Fibroblast of lung (primary cell): ENCODE data around the gene CACNG4. TPM values are rescaled to one million over a fixed set of nuclear protein-coding genes. Genes with fewer than 3 reads are reported as not detected.

Experiments used
- DNase-seq, 2 donors: peaks; one replicate each; pipeline versions ENCODE4 v3.0.0 to v3.0.0-alpha.2; 2010; ENCODE audit warnings: low read depth in 2 of 2
- H2AFZ ChIP-seq: 2 replicates; pipeline ENCODE4 v1.5.1; 2012; ENCODE audit warnings: low read length, control low read depth, inconsistent platforms
- H3K27ac ChIP-seq: 2 replicates; pipeline ENCODE4 v1.5.1; 2011; ENCODE audit warnings: low read length, control low read depth; ENCODE audit not compliant: insufficient read depth
- H3K27me3 ChIP-seq: 2 replicates; pipeline ENCODE4 v1.5.1; 2011; ENCODE audit warnings: mild to moderate bottlenecking, low read length; ENCODE audit not compliant: control insufficient read depth, insufficient read depth
- H3K36me3 ChIP-seq: 2 replicates; pipeline ENCODE4 v1.5.1; 2011; ENCODE audit warnings: low read length; ENCODE audit not compliant: control insufficient read depth, insufficient read depth
- H3K4me1 ChIP-seq: 2 replicates; pipeline ENCODE4 v1.5.1; 2011; ENCODE audit warnings: low read length; ENCODE audit not compliant: control insufficient read depth, insufficient read depth; ENCODE audit errors: extremely low read depth
- H3K4me2 ChIP-seq: 2 replicates; pipeline ENCODE4 v1.5.1; 2011; ENCODE audit warnings: low read length, control low read depth; ENCODE audit not compliant: insufficient read depth; ENCODE audit errors: extremely low read depth
- H3K4me3 ChIP-seq, 4 experiments: fragments of 200-600 bp in 1 of 4; sonication (generic) in 1 of 4; replicated peaks in 1 of 4; 2 replicates each; pipeline ENCODE4 v1.5.1; 2011 to 2016; ENCODE audit warnings: low read length in 4 of 4, low read depth in 3 of 4, mild to moderate bottlenecking in 3 of 4, control low read depth in 2 of 4, inconsistent platforms in 1 of 4, mixed read lengths in 1 of 4; ENCODE audit not compliant: insufficient read depth in 1 of 4; ENCODE audit errors: control extremely low read depth in 1 of 4
- H3K79me2 ChIP-seq: 2 replicates; pipeline ENCODE4 v1.5.1; 2012; ENCODE audit warnings: mild to moderate bottlenecking, low read length, inconsistent platforms; ENCODE audit not compliant: control insufficient read depth, insufficient read depth
- H3K9ac ChIP-seq: 2 replicates; pipeline ENCODE4 v1.5.1; 2011; ENCODE audit warnings: mild to moderate bottlenecking, low read length, control low read depth; ENCODE audit not compliant: insufficient read depth
- H3K9me3 ChIP-seq: 2 replicates; pipeline ENCODE4 v1.5.1; 2012; ENCODE audit warnings: low read depth, low read length; ENCODE audit not compliant: control insufficient read depth, insufficient read depth
- H4K20me1 ChIP-seq: 2 replicates; pipeline ENCODE4 v1.5.1; 2011; ENCODE audit warnings: low read length; ENCODE audit not compliant: control insufficient read depth, insufficient read depth; ENCODE audit errors: extremely low read depth
- CTCF ChIP-seq, 2 donors: IDR thresholded peaks in 1 of 2; conservative IDR thresholded peaks in 1 of 2; 1 replicate in 1 of 2; 2 replicates in 1 of 2; pipeline ENCODE4 v1.5.1; 2011 to 2012; ENCODE audit warnings: low read length in 2 of 2, control low read depth in 1 of 2, inconsistent platforms in 1 of 2, low read depth in 1 of 2, mild to moderate bottlenecking in 1 of 2
- EZH2 ChIP-seq: IDR thresholded peaks from 2 replicates; pipeline ENCODE4 v1.5.1; 2012; ENCODE audit warnings: low read length, control low read depth, mild to moderate bottlenecking; ENCODE audit errors: missing control alignments
- polyA plus RNA-seq, 2 donors: library from polyadenylated mRNA; depleted of rRNA in 1 of 2; stranded (reverse) in 1 of 2; unstranded in 1 of 2; fragments of >200 nt; gene quantifications; 2 replicates each; pipeline ENCODE4 v1.2.1, GENCODE V29; 2011 to 2012; ENCODE audit warnings: missing spikeins in 1 of 2
- total RNA-seq: library from RNA; depleted of rRNA; stranded (reverse); fragments of >200 nt; gene quantifications from 2 replicates; pipeline ENCODE4 v1.2.1, GENCODE V29; 2014

Gene CACNG4
- total and polyA plus RNA-seq, 2 donors (not counting 1 experiment from before 2014, with no cell fraction given) = not detected

GRCh38 chr17:66947311-66947710 is 17.2 kb upstream of the CACNG4 start:
- Histone ChIP-seq H2AFZ (no peak overlapping the region), H3K4me1 (peaks cover 5% of the 10 kb centered on the region), H3K4me2 (no peak overlapping the region), H4K20me1 (no peaks in the 10 kb centered on the region), H3K27me3 (peaks cover 19% of the 10 kb centered on the region), H3K79me2 (no peaks in the 10 kb centered on the region), H3K27ac (no peak overlapping the region), H3K4me3 (no peak overlapping the region), H3K36me3 (no peaks in the 10 kb centered on the region), H3K9ac (no peak overlapping the region), H3K9me3 (no peaks in the 10 kb centered on the region)
- no peak for TF ChIP-seq EZH2
- TF ChIP-seq CTCF (conservative IDR thresholded peaks at IDR 0.05 in 1 of 2, IDR thresholded peaks at IDR 0.05 in 1 of 2; ENCODE audit: low read depth in 1 of 2, low read length in 2 of 2) = no peak
- no peak for DNase-seq

GRCh38 chr17:66948061-66948750 is 16.3 kb upstream of the CACNG4 start:
- H3K79me2 ChIP-seq = no peaks in the 10 kb centered on the region
- no peak overlapping the region for H3K27ac ChIP-seq
- H3K9me3 ChIP-seq = no peaks in the 10 kb centered on the region
- H2AFZ ChIP-seq = no peak overlapping the region
- no peak overlapping the region for H3K9ac ChIP-seq
- peaks cover 8% of the 10 kb centered on the region for H3K4me1 ChIP-seq
- TF ChIP-seq CTCF (conservative IDR thresholded peaks at IDR 0.05 in 1 of 2, IDR thresholded peaks at IDR 0.05 in 1 of 2; ENCODE audit: low read depth in 1 of 2, low read length in 2 of 2) (no peak), EZH2 (no peak)
- no peaks in the 10 kb centered on the region for H3K36me3 ChIP-seq
- no peak for DNase-seq
- H3K4me3 ChIP-seq = no peak overlapping the region
- H3K4me2 ChIP-seq = no peak overlapping the region
- H4K20me1 ChIP-seq = no peaks in the 10 kb centered on the region
- peaks cover 19% of the 10 kb centered on the region for H3K27me3 ChIP-seq

GRCh38 chr17:66949501-66949900 is 15.0 kb upstream of the CACNG4 start:
- Histone ChIP-seq H2AFZ (no peak overlapping the region), H3K27ac (no peak overlapping the region), H3K36me3 (no peaks in the 10 kb centered on the region), H3K4me2 (no peak overlapping the region), H3K27me3 (peaks cover 17% of the 10 kb centered on the region), H3K4me1 (peaks cover 8% of the 10 kb centered on the region), H4K20me1 (no peaks in the 10 kb centered on the region), H3K79me2 (no peaks in the 10 kb centered on the region), H3K9ac (no peak overlapping the region), H3K9me3 (no peaks in the 10 kb centered on the region), H3K4me3 (no peak overlapping the region)
- peak in 1 of 2 donors; percentile 64 for DNase-seq
- TF ChIP-seq EZH2 (no peak), CTCF (conservative IDR thresholded peaks at IDR 0.05 in 1 of 2, IDR thresholded peaks at IDR 0.05 in 1 of 2; ENCODE audit: low read depth in 1 of 2, low read length in 2 of 2) (no peak)
